Renal cortex interstitium (tissue), 11 donors: Measurements from ENCODE around the gene STX4. TPM values are rescaled to one million over a fixed set of nuclear protein-coding genes. Genes with fewer than 3 reads are reported as not detected.

Source experiments
- DNase-seq, 11 donors: peaks; one replicate each; pipeline ENCODE4 v3.0.0-alpha.2; 2013; ENCODE audit warnings: low read depth in 9 of 11, low spot score in 4 of 11; ENCODE audit errors: extremely low read depth in 1 of 11
- polyA plus RNA-seq, 3 donors: library from polyadenylated mRNA; unstranded; fragments of 120-200 nt; gene quantifications; one replicate each; pipeline ENCODE4 v1.2.1, GENCODE V29; 2013; ENCODE audit not compliant: insufficient read length in 3 of 3

The STX4 gene
- polyA plus RNA-seq, 3 donors = 32.8 to 46.2 (median 39.5) TPM

GRCh38 chr16:31088459-31089183, 55.3 kb downstream of the STX4 start, which contains the start of gene PRSS53:
PRSS53 (minus strand) TSS chr16:31088943; CDS start chr16:31088809, 134 bp downstream.
- DNase-seq = no peak

- no peak for DNase-seq
Measured at GRCh38 chr16:31089199-31089598, 55.8 kb downstream of the STX4 start.

Other genes with a start within 250 kb of the STX4 start
- 10 to 100 TPM; 25.6 to 31.6 (median 28.3) TPM for gene ZNF629, start 246.4 kb upstream of the STX4 start, polyA plus RNA-seq
- gene BCL7C, start 139.5 kb upstream of the STX4 start, polyA plus RNA-seq = 10 to 100 TPM; 32.6 to 49.7 (median 41.6) TPM
- gene CTF1, start 136.9 kb upstream of the STX4 start, polyA plus RNA-seq = 1 to 10 TPM; 6.5 to 8.3 (median 7.8) TPM
- gene FBXL19, start 110.0 kb upstream of the STX4 start, polyA plus RNA-seq = 10 to 100 TPM; 18.0 to 34.4 (median 32.4) TPM
- 10 to 100 TPM; 17.7 to 19.8 (median 19.1) TPM for gene ORAI3, start 84.5 kb upstream of the STX4 start, polyA plus RNA-seq
- gene SETD1A, start 75.8 kb upstream of the STX4 start, polyA plus RNA-seq = 10 to 100 TPM; 17.3 to 19.7 (median 18.7) TPM
- gene HSD3B7, start 48.4 kb upstream of the STX4 start, polyA plus RNA-seq = 10 to 100 TPM in 1 of 3 donors, 1 to 10 TPM in 2; 7.2 to 10.7 (median 7.7) TPM
- 1 to 10 TPM; 1.2 to 2.7 (median 1.6) TPM for gene STX1B, start 22.9 kb upstream of the STX4 start, polyA plus RNA-seq
- 1 to 10 TPM; 3.6 to 6.9 (median 5.4) TPM for gene ZNF668, start 40.7 kb downstream of the STX4 start, polyA plus RNA-seq
- 10 to 100 TPM; 10.5 to 14.7 (median 14.0) TPM for gene ZNF646, start 40.9 kb downstream of the STX4 start, polyA plus RNA-seq
- 1 to 10 TPM in 2 of 3 donors, under 1 TPM in 1; 0.89 to 1.8 (median 1.2) TPM for gene PRSS53, start 55.4 kb downstream of the STX4 start, polyA plus RNA-seq
- 10 to 100 TPM; 63.3 to 80.3 (median 73.5) TPM for gene VKORC1, start 61.2 kb downstream of the STX4 start, polyA plus RNA-seq
- gene BCKDK, start 74.8 kb downstream of the STX4 start, polyA plus RNA-seq = 10 to 100 TPM; 29.5 to 44.1 (median 42.6) TPM
- 10 to 100 TPM; 65.5 to 82.0 (median 69.7) TPM for gene KAT8, start 84.1 kb downstream of the STX4 start, polyA plus RNA-seq
- 10 to 100 TPM; 52.9 to 88.8 (median 62.3) TPM for gene PRSS8, start 102.2 kb downstream of the STX4 start, polyA plus RNA-seq
- gene PRSS36, start 116.5 kb downstream of the STX4 start, polyA plus RNA-seq = 1 to 10 TPM in 2 of 3 donors, under 1 TPM in 1; 0.78 to 1.6 (median 1.6) TPM
- 100 to 1,000 TPM; 736 to 808 (median 782) TPM for gene FUS, start 146.6 kb downstream of the STX4 start, polyA plus RNA-seq
- gene PYCARD, start 169.2 kb downstream of the STX4 start, polyA plus RNA-seq = 10 to 100 TPM in 2 of 3 donors, 1 to 10 TPM in 1; 7.2 to 11.1 (median 10.9) TPM
- under 1 TPM; 0.09 to 0.18 (median 0.09) TPM for gene TRIM72, start 180.6 kb downstream of the STX4 start, polyA plus RNA-seq
- not detected for gene PYDC1, start 183.6 kb downstream of the STX4 start, polyA plus RNA-seq
- 1 to 10 TPM; 1.9 to 2.1 (median 1.9) TPM for gene ITGAM, start 226.4 kb downstream of the STX4 start, polyA plus RNA-seq